HG03280 (cell line): Measurements from ENCODE around the gene RNF220.
"Not testable (repeated sequence)": the region's sequence is repeated elsewhere in the genome, so short reads cannot be mapped to it uniquely, and the experiment has no call there.

Experiments used
- ATAC-seq: cut with Tn5 transposase; IDR thresholded peaks from one replicate; pipeline ENCODE4 v1.9.1; 2021; ENCODE audit warnings: mild to moderate bottlenecking, moderate library complexity; ENCODE audit not compliant: unreplicated experiment

The RNF220 gene

DNA sequence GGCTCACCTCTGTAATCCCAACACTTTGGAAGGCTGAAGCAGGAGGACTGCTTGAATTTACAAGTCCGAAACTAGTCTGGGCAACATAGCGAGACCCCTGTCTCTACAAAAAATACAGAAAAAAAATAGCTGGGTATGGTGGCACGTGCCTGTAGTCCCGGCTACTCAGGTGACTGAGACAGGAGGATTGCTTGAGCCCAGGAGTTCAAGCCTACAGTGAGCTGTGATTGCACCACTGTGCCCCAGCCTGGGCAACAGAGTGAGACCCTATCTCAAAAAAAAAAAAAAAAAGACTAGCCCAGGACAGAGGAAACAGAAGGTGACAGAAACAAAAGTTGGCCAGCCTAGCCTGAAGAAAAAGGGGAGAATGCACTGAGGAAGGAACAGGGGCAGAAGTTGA, 290.6 kb downstream of the RNF220 start:
- ATAC-seq = no peak

DNA sequence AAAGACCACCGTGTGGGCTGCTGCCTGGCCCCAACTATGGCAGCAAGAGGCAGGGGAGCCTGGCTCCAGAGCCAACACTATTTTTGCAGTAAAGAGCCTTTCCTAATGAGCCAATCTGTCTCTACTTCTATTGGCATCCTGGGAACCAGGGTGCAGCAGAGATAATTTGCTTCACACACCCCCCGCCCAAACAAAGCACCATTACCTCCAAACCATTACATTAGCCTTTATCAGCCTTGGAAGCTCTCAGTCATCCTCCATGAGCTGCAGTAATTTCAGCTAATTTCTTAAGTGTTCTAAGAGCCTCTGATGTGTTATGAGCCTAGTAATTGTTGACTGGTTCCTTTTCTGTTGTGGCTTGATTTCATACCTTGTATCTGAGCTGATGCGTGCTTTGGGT, 291.0 kb downstream of the RNF220 start:
- no peak for ATAC-seq

DNA sequence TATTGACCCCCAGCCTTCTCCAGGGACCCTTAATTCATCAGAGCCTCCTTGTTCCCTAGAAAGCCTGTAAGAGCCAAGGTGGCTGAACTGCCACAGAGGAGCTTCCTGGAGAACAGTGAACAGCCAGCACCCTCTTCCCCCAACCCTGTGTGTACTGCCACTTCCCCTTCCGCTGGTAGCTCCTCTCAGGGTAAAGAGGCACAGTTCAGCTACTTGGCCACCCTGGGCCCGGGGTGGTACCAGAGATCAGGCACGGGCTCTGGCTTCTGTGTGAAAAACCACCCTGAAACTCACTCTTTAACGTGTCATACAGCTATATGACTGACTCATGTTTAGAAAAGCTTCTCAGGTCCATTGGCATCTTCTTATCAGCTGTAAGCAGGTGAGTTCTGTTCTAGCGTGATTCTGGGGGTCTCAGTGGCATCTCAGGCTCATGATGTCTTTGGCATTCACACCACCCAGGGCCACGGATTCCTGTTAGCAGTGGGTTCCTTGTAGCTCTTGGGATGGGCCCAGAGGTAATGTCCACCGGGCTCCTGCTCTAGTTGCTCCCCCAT, 291.8 kb downstream of the RNF220 start:
- no peak for ATAC-seq

DNA sequence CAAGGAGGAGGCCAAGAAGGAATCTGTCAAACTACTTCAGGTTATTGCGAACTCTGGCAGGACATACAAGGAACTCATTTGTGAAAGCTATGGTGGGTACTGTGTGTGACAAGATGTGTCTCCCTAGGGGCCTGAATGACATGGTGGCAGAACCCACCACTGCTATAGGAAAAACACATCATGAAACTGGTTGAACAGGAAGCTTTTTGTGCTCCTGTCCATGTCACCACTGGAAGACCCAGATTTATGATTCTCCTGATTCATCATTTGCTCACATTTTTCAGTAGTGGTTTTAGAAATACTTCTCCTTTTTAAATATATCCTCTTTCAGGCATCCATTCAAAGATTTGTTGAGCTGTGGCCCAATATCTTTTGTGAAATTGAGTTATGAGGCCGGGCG, 293.1 kb downstream of the RNF220 start:
- ATAC-seq = no peak

DNA sequence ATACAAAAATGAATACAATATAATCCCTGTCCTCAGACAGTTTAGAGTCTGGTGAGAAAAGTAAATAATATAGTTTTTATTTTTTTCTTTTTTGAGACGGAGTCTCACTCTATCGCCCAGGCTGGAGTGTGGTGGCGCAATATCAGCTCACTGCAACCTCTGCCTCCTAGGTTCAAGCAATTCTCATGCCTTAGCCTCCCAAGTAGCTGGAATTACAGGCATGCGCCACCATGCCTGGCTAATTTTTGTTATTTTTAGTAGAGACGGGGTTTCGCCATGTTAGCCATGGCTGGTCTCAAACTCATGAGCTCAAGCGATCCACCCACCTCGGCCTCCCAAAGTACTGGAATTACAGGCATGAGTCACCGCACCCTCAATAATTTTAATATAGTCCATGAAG, 294.3 kb downstream of the RNF220 start:
- ATAC-seq = not testable (repeated sequence)

DNA sequence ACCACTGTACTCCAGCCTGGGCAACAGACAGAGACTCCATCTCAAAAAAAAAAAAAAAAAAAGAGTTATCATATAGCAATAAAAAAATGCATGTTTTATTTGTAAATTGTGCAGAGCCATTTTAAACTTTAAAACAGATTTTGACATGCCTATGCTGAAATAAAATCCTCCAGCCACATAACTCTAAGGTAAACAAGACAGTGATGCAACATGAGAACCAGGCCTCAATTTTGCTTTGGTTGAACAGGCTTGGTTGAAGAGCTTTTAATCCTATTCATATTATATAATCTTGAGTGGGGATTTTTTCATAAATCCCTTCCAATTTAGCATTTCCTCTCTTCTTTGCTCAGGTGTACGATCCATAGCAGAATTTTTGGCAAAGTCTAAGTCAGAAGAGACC, 295.5 kb downstream of the RNF220 start:
- no peak for ATAC-seq

DNA sequence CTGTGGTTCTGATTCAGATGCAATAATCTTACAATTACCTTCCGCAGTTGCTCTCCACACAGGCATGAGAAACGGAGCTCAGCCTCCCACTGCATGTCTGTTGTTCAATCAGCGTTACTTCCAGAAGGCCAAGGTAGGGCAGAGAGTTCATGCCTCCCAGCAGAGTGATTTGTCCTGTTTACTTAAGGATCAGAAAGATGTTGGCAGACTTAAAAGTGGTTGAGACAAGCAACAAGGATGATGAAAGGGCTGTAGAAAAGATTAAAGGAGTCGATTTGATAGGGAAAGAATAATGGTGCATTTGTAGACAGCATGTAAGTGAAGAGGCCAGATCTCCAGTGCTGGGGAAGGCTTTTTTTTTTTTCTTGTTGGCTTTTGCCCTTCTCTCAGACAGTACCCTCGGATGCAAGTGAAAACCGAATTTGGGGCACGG, 296.1 kb downstream of the RNF220 start:
- no peak for ATAC-seq
